Measurements from ENCODE around the gene NEIL3. TPM values are rescaled to one million over a fixed set of nuclear protein-coding genes. Genes with fewer than 3 reads are reported as not detected.
A peak's percentile ranks its signal among the peaks of the same experiment; 100 is the strongest.

Gene NEIL3
- total and polyA plus RNA-seq, 2 of the 8 experiments (the other 6 are each of a cell fraction or from before 2014, with no cell fraction given), result 5.5 to 11.0 TPM

GRCh38 chr4:177287255-177287654 is 22.4 kb upstream of the NEIL3 start:
- no peak for FAIRE-seq
- no peak for DNase-seq (ENCODE audit: low read depth in 1 of 2, low spot score in 2 of 2)
- H2BK5ac ChIP-seq (ENCODE audit: low read depth, low read length), result no peak overlapping the region
- TF ChIP-seq MAX (IDR thresholded peaks at IDR 0.05) (no peak), BCL11A (IDR thresholded peaks at IDR 0.05; ENCODE audit: low read depth in 2 of 2, low read length in 2 of 2) (no peak), CTBP2 (IDR thresholded peaks at IDR 0.05; ENCODE audit: borderline replicate concordance, insufficient read depth, insufficient read length, low read length) (no peak), YY1 (IDR thresholded peaks at IDR 0.05; ENCODE audit: low read depth, low read length) (no peak), SIX5 (IDR thresholded peaks at IDR 0.05; ENCODE audit: low read depth, low read length) (no peak), TEAD4 (IDR thresholded peaks at IDR 0.05; ENCODE audit: low read depth, low read length) (no peak), TAF1 (IDR thresholded peaks at IDR 0.05; ENCODE audit: low read depth, low read length) (no peak), CBX5 (IDR thresholded peaks at IDR 0.05; ENCODE audit: low read depth, low read length) (no peak)
- TF ChIP-seq, protein P1, sequence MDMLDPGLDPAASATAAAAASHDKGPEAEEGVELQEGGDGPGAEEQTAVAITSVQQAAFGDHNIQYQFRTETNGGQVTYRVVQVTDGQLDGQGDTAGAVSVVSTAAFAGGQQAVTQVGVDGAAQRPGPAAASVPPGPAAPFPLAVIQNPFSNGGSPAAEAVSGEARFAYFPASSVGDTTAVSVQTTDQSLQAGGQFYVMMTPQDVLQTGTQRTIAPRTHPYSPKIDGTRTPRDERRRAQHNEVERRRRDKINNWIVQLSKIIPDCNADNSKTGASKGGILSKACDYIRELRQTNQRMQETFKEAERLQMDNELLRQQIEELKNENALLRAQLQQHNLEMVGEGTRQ (IDR thresholded peaks at IDR 0.05; ENCODE audit: low read length), result no peak

More at GRCh38 chr4:177287255-177287654, 22.4 kb upstream of the NEIL3 start:
- H2AK5ac ChIP-seq (ENCODE audit: low read depth, low read length), result no peak overlapping the region
- H3K18ac ChIP-seq (ENCODE audit: extremely low read depth, low read length), result no peak overlapping the region
- H4K91ac ChIP-seq (replicated peaks; ENCODE audit: insufficient read length, low read length), result no peak overlapping the region
- no peaks in the 10 kb centered on the region for H3K79me2 ChIP-seq (ENCODE audit: control insufficient read depth in 1 of 2, insufficient read depth in 2 of 2, low read length in 2 of 2)
- no peak overlapping the region for H3K4me3 ChIP-seq (ENCODE audit: extremely low read depth in 1 of 4, insufficient read depth in 2 of 4, low read depth in 3 of 4, low read length in 4 of 4)
- no peak overlapping the region for H3K4me2 ChIP-seq (ENCODE audit: insufficient read depth in 1 of 2, low read depth in 2 of 2, low read length in 2 of 2)
- H3K27ac ChIP-seq (ENCODE audit: low read depth, low read length), result no peak overlapping the region
- no peak overlapping the region for H4K8ac ChIP-seq (ENCODE audit: extremely low read depth, insufficient read depth, low read length)
- H3K9me3 ChIP-seq (ENCODE audit: insufficient read depth in 2 of 2, low read depth in 1 of 2, low read length in 1 of 2), result no peaks in the 10 kb centered on the region
- peaks cover 0 to 1% (median 0%) of the 10 kb centered on the region in 4 experiments; a peak in 1 of 7 replicates for H3K27me3 ChIP-seq (replicated peaks in 1 of 4; ENCODE audit: control insufficient read depth in 3 of 4, extremely low read depth in 1 of 4, insufficient read depth in 3 of 4, low read length in 3 of 4)
- H3K9ac ChIP-seq (replicated peaks in 1 of 4; ENCODE audit: extremely low read depth in 1 of 4, low read depth in 3 of 4, low read length in 3 of 4), result no peak overlapping the region
- no peaks in the 10 kb centered on the region for H3K23me2 ChIP-seq (ENCODE audit: low read depth, low read length)
- no peak overlapping the region for H3K23ac ChIP-seq (ENCODE audit: insufficient read length)
- H3K56ac ChIP-seq (replicated peaks; ENCODE audit: insufficient read length, low read depth, low read length), result no peak overlapping the region
- H4K20me1 ChIP-seq (replicated peaks in 1 of 2; ENCODE audit: control insufficient read depth in 1 of 2, insufficient read depth in 2 of 2, low read length in 2 of 2), result no peaks in the 10 kb centered on the region
- H3K14ac ChIP-seq (ENCODE audit: insufficient read length), result no peak overlapping the region
- ChIA-PET CTCF (ENCODE audit: partially characterized antibody) (interaction anchor here (1.1 kb wide), 1 partner anchor 23 kb away, joined by 3 read pairs; no protein-coding TSS in a partner anchor), POLR2A (ENCODE audit: partially characterized antibody) (no interaction called here)
- no peak overlapping the region for H2BK20ac ChIP-seq (ENCODE audit: low read length)
- H2BK120ac ChIP-seq (replicated peaks; ENCODE audit: low read depth, low read length), result no peak overlapping the region
- H3K4ac ChIP-seq (replicated peaks; ENCODE audit: insufficient read length, low read depth, low read length), result no peak overlapping the region
- H4K5ac ChIP-seq (ENCODE audit: insufficient read length, low read depth, low read length), result no peak overlapping the region
- no peaks in the 10 kb centered on the region for H3K79me1 ChIP-seq (ENCODE audit: low read depth, low read length)
- H2BK12ac ChIP-seq (ENCODE audit: low read depth, low read length), result no peak overlapping the region
- no peak overlapping the region for H2BK15ac ChIP-seq (ENCODE audit: low read length)
- no peaks in the 10 kb centered on the region for H3K36me3 ChIP-seq (ENCODE audit: control insufficient read depth in 2 of 4, insufficient read depth in 4 of 4, low read length in 3 of 4)
- WGBS, 2 experiments (ENCODE audit: extremely low coverage in 1 of 2, insufficient coverage in 1 of 2, insufficient read length in 1 of 2, insufficient replicate concordance in 2 of 2, low coverage in 1 of 2, low lambda C conversion rate in 2 of 2, missing lambda C conversion rate in 1 of 2), result 89% methylated on average over 1 of the region's 1 CpG; no CpG with 5 or more reads in 1 of the 2 experiments
- H2AFZ ChIP-seq (ENCODE audit: low read length), result peak overlapping the region; percentile 46; the same call in 1 of the 2 replicates
- no peaks in the 10 kb centered on the region for H3K4me1 ChIP-seq (replicated peaks in 1 of 4; ENCODE audit: control insufficient read depth in 3 of 4, insufficient read depth in 4 of 4, low read length in 3 of 4)

Data from H1 (cell line).